Measurements from ENCODE around the gene CTIF. TPM values are rescaled to one million over a fixed set of nuclear protein-coding genes. Genes with fewer than 3 reads are reported as not detected.

The CTIF gene
- polyA plus RNA-seq, 3 donors = 0.38 to 8.7 (median 1.2) TPM

- H2AFZ ChIP-seq (ENCODE audit: insufficient read depth, low read depth, low read length, poor library complexity, severe bottlenecking) = no peak overlapping the region
- WGBS (ENCODE audit: insufficient coverage) = 45% methylated on average over 3 of the region's 3 CpGs
- Mint-ChIP-seq H3K4me3 (no peak overlapping the region), H3K4me1 (peaks cover 8% of the 10 kb centered on the region), H3K27ac (no peak overlapping the region), H3K36me3 (no peaks in the 10 kb centered on the region), H3K27me3 (ENCODE audit: low read depth in 3 of 3) (peaks cover 0 to 2% (median 0%) of the 10 kb centered on the region in 3 donors), H3K9me3 (peaks cover 0 to 6% (median 0%) of the 10 kb centered on the region in 7 donors)
- H3K27me3 ChIP-seq (ENCODE audit: control insufficient read depth in 2 of 2, insufficient read depth in 2 of 2, low read length in 2 of 2) = no peaks in the 10 kb centered on the region
- intact Hi-C loops (cut with micrococcal nuclease) = no loop called here
- H3K79me2 ChIP-seq (ENCODE audit: insufficient read depth, low read length) = no peaks in the 10 kb centered on the region
- peaks cover 4% of the 10 kb centered on the region for H4K20me1 ChIP-seq (ENCODE audit: insufficient read depth, low read length)
- H3K9ac ChIP-seq (ENCODE audit: insufficient read depth, low read length, poor library complexity, severe bottlenecking) = no peak overlapping the region
- H3K4me3 ChIP-seq (replicated peaks in 1 of 3; ENCODE audit: low read depth in 2 of 3, low read length in 3 of 3) = no peak overlapping the region
- no peak overlapping the region for H3K27ac ChIP-seq (ENCODE audit: low read depth in 1 of 2, low read length in 2 of 2)
- no peak overlapping the region for H3K4me2 ChIP-seq (replicated peaks; ENCODE audit: extremely low read depth, low read length, poor library complexity, severe bottlenecking)
- no peaks in the 10 kb centered on the region for H3K9me3 ChIP-seq (replicated peaks in 1 of 2; ENCODE audit: control insufficient read depth in 1 of 2, insufficient read depth in 1 of 2, low read length in 2 of 2)
- no peak for TF ChIP-seq CTCF (IDR thresholded peaks at IDR 0.05)
- DNase-seq = no peak
- H3K36me3 ChIP-seq (replicated peaks in 1 of 2; ENCODE audit: control insufficient read depth in 1 of 2, insufficient read depth in 2 of 2, low read length in 2 of 2) = no peaks in the 10 kb centered on the region
- peaks cover under 1 to 4% of the 10 kb centered on the region in 2 donors for H3K4me1 ChIP-seq (ENCODE audit: control insufficient read depth in 1 of 2, insufficient read depth in 2 of 2, low read length in 2 of 2)
Measured at GRCh38 chr18:48656582-48656981, 117.8 kb downstream of the CTIF start.

GRCh38 chr18:48657447-48658120, 118.8 kb downstream of the CTIF start:
- Mint-ChIP-seq H3K27me3 (ENCODE audit: low read depth in 3 of 3) (no peaks in the 10 kb centered on the region), H3K4me1 (peaks cover 18% of the 10 kb centered on the region), H3K36me3 (no peaks in the 10 kb centered on the region), H3K9me3 (peaks cover 0 to 8% (median 0%) of the 10 kb centered on the region in 7 donors), H3K27ac (no peak overlapping the region), H3K4me3 (no peak overlapping the region)
- peaks cover 11 to 14% of the 10 kb centered on the region in 2 donors for H3K4me1 ChIP-seq (ENCODE audit: control insufficient read depth in 1 of 2, insufficient read depth in 2 of 2, low read length in 2 of 2)
- peaks cover 4% of the 10 kb centered on the region for H4K20me1 ChIP-seq (ENCODE audit: insufficient read depth, low read length)
- DNase-seq = no peak
- no peak overlapping the region for H3K4me2 ChIP-seq (replicated peaks; ENCODE audit: extremely low read depth, low read length, poor library complexity, severe bottlenecking)
- H3K9ac ChIP-seq (ENCODE audit: insufficient read depth, low read length, poor library complexity, severe bottlenecking) = no peak overlapping the region
- no peak overlapping the region for H2AFZ ChIP-seq (ENCODE audit: insufficient read depth, low read depth, low read length, poor library complexity, severe bottlenecking)
- H3K4me3 ChIP-seq (replicated peaks in 1 of 3; ENCODE audit: low read depth in 2 of 3, low read length in 3 of 3) = no peak overlapping the region
- no peak for TF ChIP-seq CTCF (IDR thresholded peaks at IDR 0.05)
- no peaks in the 10 kb centered on the region for H3K79me2 ChIP-seq (ENCODE audit: insufficient read depth, low read length)
- intact Hi-C loops (cut with micrococcal nuclease) = no loop called here
- H3K36me3 ChIP-seq (replicated peaks in 1 of 2; ENCODE audit: control insufficient read depth in 1 of 2, insufficient read depth in 2 of 2, low read length in 2 of 2) = no peaks in the 10 kb centered on the region
- H3K27ac ChIP-seq (ENCODE audit: low read depth in 1 of 2, low read length in 2 of 2) = no peak overlapping the region
- no peaks in the 10 kb centered on the region for H3K27me3 ChIP-seq (ENCODE audit: control insufficient read depth in 2 of 2, insufficient read depth in 2 of 2, low read length in 2 of 2)
- 96% methylated on average over 5 of the region's 9 CpGs for WGBS (ENCODE audit: insufficient coverage)
- no peaks in the 10 kb centered on the region for H3K9me3 ChIP-seq (replicated peaks in 1 of 2; ENCODE audit: control insufficient read depth in 1 of 2, insufficient read depth in 1 of 2, low read length in 2 of 2)
